Activated T-cell treated with anti-CD3 and anti-CD28 coated beads, Interleukin-2, amount 50 U/mL, for 24 hours (primary cell): ENCODE measurements around the gene NUP210.

Source experiments
- DNase-seq: peaks from one replicate; pipeline ENCODE4 v3.0.0-alpha.2; 2020
- H3K27ac Mint-ChIP-seq: 2 replicates; pipeline ENCODE4 v1.8.0; 2020; ENCODE audit warnings: mild to moderate bottlenecking, mixed read lengths
- H3K27me3 Mint-ChIP-seq: 2 replicates; pipeline ENCODE4 v1.8.0; 2020; ENCODE audit warnings: mixed read lengths
- H3K36me3 Mint-ChIP-seq: 2 replicates; pipeline ENCODE4 v1.8.0; 2020; ENCODE audit warnings: low read depth, mixed read lengths
- H3K4me1 Mint-ChIP-seq: 2 replicates; pipeline ENCODE4 v1.8.0; 2020; ENCODE audit warnings: low read depth, mixed read lengths
- H3K4me3 Mint-ChIP-seq: 2 replicates; pipeline ENCODE4 v1.8.0; 2020; ENCODE audit warnings: mild to moderate bottlenecking, moderate library complexity, mixed read lengths
- H3K9me3 Mint-ChIP-seq: 2 replicates; pipeline ENCODE4 v1.8.0; 2020; ENCODE audit warnings: mixed read lengths

NUP210 gene

DNA sequence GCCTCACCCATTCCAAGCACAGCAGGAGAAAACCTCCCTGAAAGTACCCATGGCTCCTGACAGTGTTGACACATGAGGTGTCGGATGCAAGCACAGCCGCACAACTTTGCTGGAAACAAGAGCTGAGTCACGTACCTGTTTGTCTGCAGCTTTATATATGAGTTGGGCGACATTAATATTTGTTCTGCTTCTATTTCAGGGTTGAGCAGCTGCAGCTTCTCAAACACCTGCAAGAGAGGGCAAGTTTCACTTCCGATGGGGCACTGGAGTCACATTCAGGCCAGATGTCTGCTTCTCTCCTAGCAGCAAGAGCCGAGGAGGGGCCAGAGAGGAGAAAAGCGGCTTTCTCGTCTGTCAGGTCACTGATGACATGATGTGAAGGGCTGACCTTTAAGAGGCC lies 88.0 kb downstream of the NUP210 start:
- H3K27ac Mint-ChIP-seq: peak overlapping the region; percentile 76
- no peaks in the 10 kb centered on the region for H3K27me3 Mint-ChIP-seq
- no peaks in the 10 kb centered on the region for H3K4me1 Mint-ChIP-seq
- no peak overlapping the region for H3K4me3 Mint-ChIP-seq
- DNase-seq: no peak
- no peaks in the 10 kb centered on the region for H3K9me3 Mint-ChIP-seq
- peaks cover 99% of the 10 kb centered on the region for H3K36me3 Mint-ChIP-seq

GRCh38 chr3:13329746-13330145 lies 90.4 kb downstream of the NUP210 start:
- peak overlapping the region; percentile 71 for H3K27ac Mint-ChIP-seq
- peaks cover 98% of the 10 kb centered on the region for H3K36me3 Mint-ChIP-seq
- no peaks in the 10 kb centered on the region for H3K9me3 Mint-ChIP-seq
- H3K4me1 Mint-ChIP-seq: no peaks in the 10 kb centered on the region
- no peaks in the 10 kb centered on the region for H3K27me3 Mint-ChIP-seq
- no peak overlapping the region for H3K4me3 Mint-ChIP-seq
- DNase-seq: no peak

DNA sequence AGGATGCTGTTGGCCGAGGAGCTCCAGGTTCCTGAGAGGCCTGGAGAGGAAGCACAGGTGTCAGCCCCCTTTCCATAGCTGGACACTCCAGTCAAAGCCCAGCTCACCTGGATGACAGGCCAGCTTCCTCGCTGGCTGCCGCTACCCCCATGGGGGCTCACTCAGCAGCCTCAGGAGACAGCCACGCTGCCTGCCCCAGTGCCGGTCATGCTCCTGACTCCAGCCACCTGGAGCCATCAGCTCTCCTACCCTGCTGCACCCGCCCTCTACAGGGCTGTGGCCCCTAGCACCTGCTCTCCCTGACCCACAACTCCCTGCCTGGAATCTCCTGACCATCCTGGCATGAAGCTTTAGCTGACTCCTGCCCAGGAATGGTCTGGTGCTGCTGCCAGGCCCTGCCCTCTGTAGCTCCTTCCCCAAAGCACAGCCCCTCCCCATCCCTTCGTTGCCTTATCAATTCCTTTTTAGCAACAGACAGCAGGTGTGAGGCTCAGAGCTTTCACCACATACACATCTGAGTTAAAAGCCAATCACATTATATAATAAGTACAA lies 94.2 kb downstream of the NUP210 start:
- Mint-ChIP-seq H3K27ac (peak overlapping the region; percentile 74), H3K36me3 (peaks cover 99% of the 10 kb centered on the region), H3K4me3 (no peak overlapping the region), H3K27me3 (no peaks in the 10 kb centered on the region), H3K4me1 (no peaks in the 10 kb centered on the region), H3K9me3 (no peaks in the 10 kb centered on the region)
- no peak for DNase-seq

DNA sequence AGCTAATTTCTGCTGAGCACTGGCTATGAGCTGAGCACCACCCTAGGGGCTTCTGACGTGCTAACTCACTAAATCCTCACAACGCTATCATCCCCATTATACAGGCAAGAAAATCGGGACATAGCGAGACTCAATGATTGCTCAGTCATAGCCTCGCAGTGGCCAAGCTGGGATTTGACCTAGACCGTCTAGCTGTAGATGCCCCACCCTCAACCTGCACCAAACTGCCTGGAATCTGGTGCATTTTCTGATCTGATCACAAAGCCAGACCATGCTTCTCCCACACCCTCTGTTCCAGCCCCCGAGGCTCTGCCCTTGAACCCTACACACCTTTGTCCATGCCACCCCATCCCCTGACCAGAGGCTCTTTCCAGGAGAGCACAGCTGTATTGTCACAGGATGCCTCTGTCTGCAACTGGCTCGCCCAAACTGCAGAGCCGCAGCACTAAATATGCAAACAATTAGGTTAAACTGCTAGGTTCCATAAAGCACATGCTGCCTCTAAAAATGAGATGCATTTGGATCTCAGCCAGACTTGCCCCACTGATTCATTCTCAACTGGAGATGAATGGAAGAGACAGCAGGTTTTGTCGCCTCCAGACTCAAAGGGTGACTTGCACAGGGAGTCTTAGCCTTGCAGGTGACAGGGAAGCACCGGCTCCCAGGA lies 95.2 kb downstream of the NUP210 start:
- Mint-ChIP-seq H3K36me3 (peaks cover 99% of the 10 kb centered on the region), H3K27ac (peak overlapping the region; percentile 58), H3K9me3 (no peaks in the 10 kb centered on the region)

GRCh38 chr3:13323822-13324221 lies 96.3 kb downstream of the NUP210 start:
- DNase-seq: no peak
- Mint-ChIP-seq H3K4me3 (no peak overlapping the region), H3K4me1 (no peaks in the 10 kb centered on the region), H3K27me3 (no peaks in the 10 kb centered on the region), H3K9me3 (no peaks in the 10 kb centered on the region), H3K27ac (peak overlapping the region; percentile 26), H3K36me3 (peaks cover 99% of the 10 kb centered on the region)

More for the DNA sequence above, 95.2 kb downstream of the NUP210 start:
- H3K4me1 Mint-ChIP-seq: no peaks in the 10 kb centered on the region
- H3K27me3 Mint-ChIP-seq: no peaks in the 10 kb centered on the region
- DNase-seq: no peak
- no peak overlapping the region for H3K4me3 Mint-ChIP-seq

- no peaks in the 10 kb centered on the region for H3K27me3 Mint-ChIP-seq
- H3K4me3 Mint-ChIP-seq: no peak overlapping the region
- DNase-seq: no peak
- H3K36me3 Mint-ChIP-seq: peaks cover 99% of the 10 kb centered on the region
- H3K4me1 Mint-ChIP-seq: no peaks in the 10 kb centered on the region
- H3K27ac Mint-ChIP-seq: peak overlapping the region; percentile 41
- H3K9me3 Mint-ChIP-seq: no peaks in the 10 kb centered on the region
These were observed 97.8 kb downstream of the NUP210 start for GRCh38 chr3:13322324-13322723.

DNA sequence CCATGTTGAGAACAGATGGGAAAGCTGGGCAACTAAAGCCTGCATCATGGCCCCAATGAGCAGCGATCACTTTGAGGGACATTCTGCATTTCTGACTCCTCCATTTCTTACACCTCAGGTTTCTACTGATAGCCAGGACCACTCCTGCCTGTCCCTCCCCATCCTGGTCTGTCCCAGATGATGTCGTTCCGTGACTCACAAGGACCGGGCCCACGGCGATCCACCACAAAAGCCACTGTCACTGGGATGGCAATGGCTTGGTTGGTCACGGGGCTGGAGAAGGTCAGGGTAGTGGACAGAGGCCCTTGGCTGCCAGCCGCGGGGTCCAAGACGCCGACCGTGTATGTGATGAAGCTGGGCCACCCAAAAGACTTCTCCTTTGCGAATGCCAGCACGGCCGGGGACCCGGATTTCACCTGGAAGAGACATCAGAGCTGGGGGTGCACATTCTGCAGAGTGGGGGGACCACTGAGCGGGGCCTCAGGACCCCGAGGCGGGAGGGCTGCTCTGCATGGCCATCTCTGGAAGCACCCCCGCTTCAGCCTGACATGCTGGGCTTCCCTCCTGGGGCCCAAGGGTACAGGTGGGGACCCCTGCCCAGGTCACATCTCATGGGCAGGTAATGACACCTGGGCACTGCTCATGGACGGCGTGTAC lies 100.4 kb downstream of the NUP210 start:
- Mint-ChIP-seq H3K27me3 (no peaks in the 10 kb centered on the region), H3K36me3 (peaks cover 100% of the 10 kb centered on the region), H3K4me1 (no peaks in the 10 kb centered on the region), H3K27ac (no peak overlapping the region), H3K4me3 (no peak overlapping the region), H3K9me3 (no peaks in the 10 kb centered on the region)
- DNase-seq: no peak

GRCh38 chr3:13318626-13319470 lies 101.3 kb downstream of the NUP210 start:
- no peak overlapping the region for H3K4me3 Mint-ChIP-seq
- no peak for DNase-seq
- H3K27me3 Mint-ChIP-seq: no peaks in the 10 kb centered on the region
- no peaks in the 10 kb centered on the region for H3K9me3 Mint-ChIP-seq
- H3K27ac Mint-ChIP-seq: peak overlapping the region; percentile 72
- H3K4me1 Mint-ChIP-seq: no peaks in the 10 kb centered on the region
- peaks cover 100% of the 10 kb centered on the region for H3K36me3 Mint-ChIP-seq

DNA sequence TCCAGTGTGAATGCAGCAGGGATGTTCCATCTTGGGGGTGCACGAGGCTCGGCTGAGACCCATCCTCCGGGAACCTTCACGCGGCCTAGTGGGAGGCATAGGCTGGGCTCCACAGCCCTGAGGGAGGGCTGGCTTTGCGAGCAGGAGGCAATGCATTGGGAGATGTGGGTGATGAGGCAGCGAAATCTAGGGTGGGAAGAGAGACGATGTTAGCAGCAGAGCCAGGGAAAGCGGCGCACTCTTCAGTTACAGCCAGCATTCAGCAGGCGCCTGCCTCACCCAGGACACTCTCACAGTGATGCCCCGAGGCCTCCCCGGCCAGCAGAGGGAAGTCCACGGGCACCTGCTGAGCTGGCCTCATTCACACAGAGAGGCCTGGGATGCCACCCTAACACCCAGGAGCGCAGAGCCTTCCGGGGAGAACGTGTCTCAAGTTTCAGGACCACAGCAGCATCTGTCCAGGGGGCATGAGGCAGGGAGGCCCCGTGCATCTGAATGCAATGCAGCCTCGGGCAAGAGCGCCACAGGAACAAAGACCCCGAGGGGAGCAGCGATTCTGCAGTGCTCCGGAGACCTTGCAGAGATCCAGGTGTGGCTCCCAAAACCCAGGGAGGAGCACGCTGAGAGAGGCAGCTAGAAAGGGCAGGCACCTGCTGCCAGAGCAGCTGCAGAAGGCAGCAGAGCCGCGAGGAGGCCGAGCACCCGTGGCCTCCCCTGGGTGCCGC lies 102.4 kb downstream of the NUP210 start:
- Mint-ChIP-seq H3K27ac (peak overlapping the region; percentile 59), H3K36me3 (peaks cover 98% of the 10 kb centered on the region), H3K27me3 (no peaks in the 10 kb centered on the region), H3K9me3 (no peaks in the 10 kb centered on the region), H3K4me3 (no peak overlapping the region), H3K4me1 (no peaks in the 10 kb centered on the region)
- DNase-seq: no peak

DNA sequence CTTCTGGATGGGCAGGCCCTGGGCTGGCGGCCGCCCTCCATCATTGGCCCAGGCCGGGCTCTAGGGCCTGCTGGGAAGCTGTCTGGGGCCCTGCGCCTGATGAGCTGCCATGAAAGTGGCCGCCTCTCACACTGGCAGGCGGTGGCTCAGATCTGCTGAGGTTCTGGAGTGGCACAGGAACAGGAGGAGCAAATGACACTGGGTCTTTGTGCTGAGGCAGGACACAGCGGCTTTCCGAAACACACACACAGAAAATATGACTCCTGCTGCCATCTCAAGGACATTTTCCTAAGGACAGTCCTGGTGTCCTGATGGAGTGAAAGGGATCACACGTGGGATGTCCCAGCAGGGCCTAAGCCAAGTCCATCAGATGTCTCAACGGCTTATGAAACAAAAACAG lies 103.5 kb downstream of the NUP210 start:
- no peaks in the 10 kb centered on the region for H3K27me3 Mint-ChIP-seq
- peaks cover 89% of the 10 kb centered on the region for H3K36me3 Mint-ChIP-seq
- no peaks in the 10 kb centered on the region for H3K4me1 Mint-ChIP-seq
- H3K4me3 Mint-ChIP-seq: no peak overlapping the region
- no peaks in the 10 kb centered on the region for H3K9me3 Mint-ChIP-seq
- H3K27ac Mint-ChIP-seq: peak overlapping the region; percentile 10
- no peak for DNase-seq

- H3K27ac Mint-ChIP-seq: peak overlapping the region; percentile 50
- no peaks in the 10 kb centered on the region for H3K4me1 Mint-ChIP-seq
- no peak overlapping the region for H3K4me3 Mint-ChIP-seq
- no peaks in the 10 kb centered on the region for H3K27me3 Mint-ChIP-seq
- H3K9me3 Mint-ChIP-seq: no peaks in the 10 kb centered on the region
- peaks cover 73% of the 10 kb centered on the region for H3K36me3 Mint-ChIP-seq
- DNase-seq: no peak
These were observed 105.2 kb downstream of the NUP210 start for GRCh38 chr3:13314877-13315276.

GRCh38 chr3:13313813-13314212 lies 106.3 kb downstream of the NUP210 start:
- Mint-ChIP-seq H3K4me3 (no peak overlapping the region), H3K27ac (peak overlapping the region; percentile 50), H3K4me1 (peaks cover under 1% of the 10 kb centered on the region), H3K9me3 (no peaks in the 10 kb centered on the region), H3K36me3 (peaks cover 65% of the 10 kb centered on the region), H3K27me3 (no peaks in the 10 kb centered on the region)
- DNase-seq: no peak

GRCh38 chr3:13309004-13309403 lies 111.1 kb downstream of the NUP210 start:
- H3K27ac Mint-ChIP-seq: peak overlapping the region; percentile 48

DNA sequence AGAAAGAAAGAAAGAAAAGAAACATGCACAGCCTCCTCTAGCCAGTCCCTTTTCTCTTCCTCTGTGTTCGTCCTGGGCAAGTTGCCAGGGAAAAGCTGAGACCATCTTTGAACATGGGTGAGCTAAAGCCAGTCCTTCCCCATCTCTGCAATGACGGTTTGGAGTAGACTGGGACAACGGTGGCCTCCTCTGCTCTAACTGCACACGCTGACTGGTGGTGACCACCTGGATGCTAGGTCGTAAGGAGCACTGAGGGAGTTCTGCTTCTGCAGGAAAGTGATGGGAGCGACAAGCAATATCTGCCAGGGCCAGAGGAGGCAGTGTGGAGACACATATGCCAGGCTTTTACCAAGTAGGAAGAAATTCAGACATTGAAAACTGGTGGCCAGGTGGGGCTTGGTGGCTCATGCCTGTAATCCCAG lies 111.7 kb downstream of the NUP210 start:
- Mint-ChIP-seq H3K4me1 (peaks cover 5% of the 10 kb centered on the region), H3K27me3 (no peaks in the 10 kb centered on the region), H3K36me3 (peaks cover 11% of the 10 kb centered on the region), H3K4me3 (no peak overlapping the region), H3K27ac (peak overlapping the region; percentile 48), H3K9me3 (no peaks in the 10 kb centered on the region)
- DNase-seq: peak; percentile 47

More at GRCh38 chr3:13309004-13309403, 111.1 kb downstream of the NUP210 start:
- Mint-ChIP-seq H3K9me3 (no peaks in the 10 kb centered on the region), H3K27me3 (no peaks in the 10 kb centered on the region), H3K4me1 (peaks cover 5% of the 10 kb centered on the region), H3K4me3 (no peak overlapping the region), H3K36me3 (peaks cover 17% of the 10 kb centered on the region)
- DNase-seq: no peak
